T-helper 2 cell treated with Interferon-gamma antibody and Interleukin-4, amounts not matched to agents 100 ng/mL and 5 ng/mL, for 36 hours (primary cell): ENCODE results near the gene TMEM158. TPM values are rescaled to one million over a fixed set of nuclear protein-coding genes. Genes with fewer than 3 reads are reported as not detected.

Experiments used
- intact Hi-C: fragments of 100-400 bp; cut with micrococcal nuclease; formaldehyde crosslinking; loops from one replicate; pipeline ENCODE4 v1.15.1; 2023
- total RNA-seq: library from RNA; stranded (reverse); gene quantifications from 2 replicates; pipeline ENCODE4 v1.2.3, GENCODE V29; 2022

The TMEM158 gene
- total RNA-seq, 1 donor from 2014 or later = 1.0 TPM

- intact Hi-C loops = no loop called here
These were observed 8.2 kb upstream of the TMEM158 start for GRCh38 chr3:45234250-45234649.

GRCh38 chr3:45232521-45232920 lies 6.4 kb upstream of the TMEM158 start:
- intact Hi-C loops = no loop called here

GRCh38 chr3:45227946-45228345 lies 1.9 kb upstream of the TMEM158 start:
- intact Hi-C loops = loop anchor here (5.0 to 10.0 kb wide), 2 partner anchors 186 to 267 kb away; no protein-coding TSS in a partner anchor

GRCh38 chr3:45227071-45227820 lies 1.2 kb upstream of the TMEM158 start:
- intact Hi-C loops = loop anchor here (5.0 to 10.0 kb wide), 2 partner anchors 185 to 268 kb away; no protein-coding TSS in a partner anchor

GRCh38 chr3:45225465-45226205 lies 452 bp downstream of the TMEM158 start:
- intact Hi-C loops = loop anchor here (5.0 to 10.0 kb wide), 2 partner anchors 183 to 269 kb away; no protein-coding TSS in a partner anchor

GRCh38 chr3:45224824-45225464 lies 1.1 kb downstream of the TMEM158 start:
- intact Hi-C loops = loop anchor here (5.0 to 10.0 kb wide), 2 partner anchors 183 to 270 kb away; no protein-coding TSS in a partner anchor

- intact Hi-C loops = loop anchor here (10.0 kb wide), 1 partner anchor 271 kb away; no protein-coding TSS in a partner anchor
These were observed 2.0 kb downstream of the TMEM158 start for GRCh38 chr3:45223889-45224727.

GRCh38 chr3:45219694-45220093 lies 6.4 kb downstream of the TMEM158 start:
- intact Hi-C loops = loop anchor here (10.0 kb wide), 1 partner anchor 275 kb away; no protein-coding TSS in a partner anchor

GRCh38 chr3:45218578-45219390 lies 7.3 kb downstream of the TMEM158 start:
- intact Hi-C loops = no loop called here

- intact Hi-C loops = no loop called here
These were observed 10.0 kb downstream of the TMEM158 start for GRCh38 chr3:45216021-45216609.

- intact Hi-C loops = no loop called here
These were observed 10.6 kb downstream of the TMEM158 start for GRCh38 chr3:45215466-45215865.

GRCh38 chr3:45214061-45214680 lies 11.9 kb downstream of the TMEM158 start:
- intact Hi-C loops = loop anchor here (5.0 kb wide), 1 partner anchor 102 kb away; no protein-coding TSS in a partner anchor

- intact Hi-C loops = loop anchor here (5.0 kb wide), 1 partner anchor 100 kb away; no protein-coding TSS in a partner anchor
These were observed 14.0 kb downstream of the TMEM158 start for GRCh38 chr3:45212095-45212468.

- intact Hi-C loops = loop anchor here (5.0 kb wide), 1 partner anchor 99 kb away; no protein-coding TSS in a partner anchor
These were observed 14.5 kb downstream of the TMEM158 start for GRCh38 chr3:45211466-45212094.

GRCh38 chr3:45210308-45211041 lies 15.6 kb downstream of the TMEM158 start:
- intact Hi-C loops = loop anchor here (1.0 to 5.0 kb wide), 3 partner anchors 98 to 170 kb away; no protein-coding TSS in a partner anchor

GRCh38 chr3:45209526-45209925 lies 16.6 kb downstream of the TMEM158 start:
- intact Hi-C loops = loop anchor here (5.0 to 10.0 kb wide), 2 partner anchors 42 to 455 kb away; no protein-coding TSS in a partner anchor

GRCh38 chr3:45208586-45208985 lies 17.5 kb downstream of the TMEM158 start:
- intact Hi-C loops = loop anchor here (5.0 to 10.0 kb wide), 2 partner anchors 41 to 456 kb away; no protein-coding TSS in a partner anchor
